Breast epithelium (tissue), 4 donors: Measurements from ENCODE around the gene FAM110D. TPM values are rescaled to one million over a fixed set of nuclear protein-coding genes. Genes with fewer than 3 reads are reported as not detected.

ENCODE experiments used
- DNase-seq, 2 donors: peaks; one replicate each; pipeline ENCODE4 v3.0.0-alpha.2; 2019; ENCODE audit warnings: low spot score in 2 of 2
- H3K27ac ChIP-seq, 2 donors: fragments of 200-600 bp; sonication (generic) in 1 of 2; one replicate each; pipeline ENCODE4 v1.5.1; 2016 to 2019; ENCODE audit warnings: mild to moderate bottlenecking in 1 of 2
- H3K27me3 ChIP-seq, 2 donors: fragments of 200-600 bp; sonication (generic) in 1 of 2; one replicate each; pipeline versions ENCODE4 v1.5.1 to v1.6.0; 2017 to 2019; ENCODE audit warnings: control low read depth in 1 of 2, mild to moderate bottlenecking in 1 of 2
- H3K36me3 ChIP-seq: fragments of 200-600 bp; one replicate; pipeline ENCODE4 v1.5.1; 2019
- H3K4me1 ChIP-seq, 2 donors: fragments of 200-600 bp; sonication (generic); one replicate each; pipeline ENCODE4 v1.5.1; 2016 to 2019; ENCODE audit warnings: control low read depth in 1 of 2
- H3K4me3 ChIP-seq, 3 donors: fragments of 200-600 bp; sonication (generic); 1 replicate in 2 of 3; 2 replicates in 1 of 3; pipeline ENCODE4 v1.5.1; 2016 to 2019; ENCODE audit warnings: mild to moderate bottlenecking in 3 of 3, moderate library complexity in 2 of 3
- H3K9me3 ChIP-seq, 2 donors: fragments of 200-600 bp; sonication (generic) in 1 of 2; one replicate each; pipeline ENCODE4 v1.5.1; 2016 to 2019; ENCODE audit warnings: control low read depth in 1 of 2
- POLR2A ChIP-seq: fragments of 450-650 bp; IDR thresholded peaks from one replicate; pipeline ENCODE4 v1.6.1; 2016; ENCODE audit warnings: antibody characterized with exemption, mild to moderate bottlenecking, moderate library complexity
- POLR2AphosphoS5 ChIP-seq, 3 donors: sonication (generic); formaldehyde crosslinking; IDR thresholded peaks; one replicate each; pipeline ENCODE4 v1.6.1; 2017; ENCODE audit warnings: antibody characterized with exemption in 3 of 3
- intact Hi-C: fragments of 100-400 bp; cut with DNase I; formaldehyde crosslinking; loops from one replicate; pipeline ENCODE4 v1.15.1; 2023; ENCODE audit warnings: low total_unique reads
- total RNA-seq, 3 donors: library from RNA; depleted of rRNA; stranded (reverse); fragments of >200 nt; gene quantifications; one replicate each; pipeline ENCODE4 v1.1.0, GENCODE V29; 2016
- TF ChIP-seq, protein P1 (sequence below), 3 donors: fragments of 450-650 bp; IDR thresholded peaks; one replicate each; pipeline ENCODE4 v1.5.1; 2016 to 2017; ENCODE audit warnings: antibody characterized with exemption in 3 of 3, mild to moderate bottlenecking in 3 of 3, moderate library complexity in 3 of 3

FAM110D gene
- total RNA-seq, 3 donors from 2014 or later, result 3.4 to 9.1 (median 6.2) TPM

DNA sequence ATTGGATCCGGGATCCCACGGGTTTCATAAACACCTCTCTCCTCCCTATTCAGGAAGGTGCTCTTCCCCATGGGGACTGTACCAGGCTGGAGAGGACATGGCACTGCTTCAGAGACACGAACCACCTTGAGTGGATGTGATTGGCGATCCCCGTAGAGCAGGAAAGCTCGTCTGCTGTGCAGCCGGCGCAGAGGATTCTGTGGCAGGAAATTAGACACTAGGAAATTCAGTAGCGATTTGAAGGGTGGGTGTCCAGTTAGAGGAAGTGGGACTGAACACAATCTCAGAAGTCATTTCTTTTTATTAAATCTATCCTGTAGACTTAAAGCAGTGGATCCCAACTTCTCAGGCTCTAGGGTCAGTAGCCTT, 46.5 kb upstream of the FAM110D start:
- H3K27ac ChIP-seq, result peak overlapping the region; percentile 88 to 95
- TF ChIP-seq POLR2AphosphoS5 (IDR thresholded peaks at IDR 0.05) (no peak), POLR2A (no peak)
- TF ChIP-seq, protein P1, sequence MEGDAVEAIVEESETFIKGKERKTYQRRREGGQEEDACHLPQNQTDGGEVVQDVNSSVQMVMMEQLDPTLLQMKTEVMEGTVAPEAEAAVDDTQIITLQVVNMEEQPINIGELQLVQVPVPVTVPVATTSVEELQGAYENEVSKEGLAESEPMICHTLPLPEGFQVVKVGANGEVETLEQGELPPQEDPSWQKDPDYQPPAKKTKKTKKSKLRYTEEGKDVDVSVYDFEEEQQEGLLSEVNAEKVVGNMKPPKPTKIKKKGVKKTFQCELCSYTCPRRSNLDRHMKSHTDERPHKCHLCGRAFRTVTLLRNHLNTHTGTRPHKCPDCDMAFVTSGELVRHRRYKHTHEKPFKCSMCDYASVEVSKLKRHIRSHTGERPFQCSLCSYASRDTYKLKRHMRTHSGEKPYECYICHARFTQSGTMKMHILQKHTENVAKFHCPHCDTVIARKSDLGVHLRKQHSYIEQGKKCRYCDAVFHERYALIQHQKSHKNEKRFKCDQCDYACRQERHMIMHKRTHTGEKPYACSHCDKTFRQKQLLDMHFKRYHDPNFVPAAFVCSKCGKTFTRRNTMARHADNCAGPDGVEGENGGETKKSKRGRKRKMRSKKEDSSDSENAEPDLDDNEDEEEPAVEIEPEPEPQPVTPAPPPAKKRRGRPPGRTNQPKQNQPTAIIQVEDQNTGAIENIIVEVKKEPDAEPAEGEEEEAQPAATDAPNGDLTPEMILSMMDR (IDR thresholded peaks at IDR 0.05), result no peak
- H3K4me3 ChIP-seq, result peak overlapping the region; percentile 90 to 99 (median 98)
- no peaks in the 10 kb centered on the region for H3K36me3 ChIP-seq
- H3K4me1 ChIP-seq, result peaks cover 3 to 7% of the 10 kb centered on the region in 2 donors
- intact Hi-C loops, result no loop called here
- no peaks in the 10 kb centered on the region for H3K27me3 ChIP-seq
- H3K9me3 ChIP-seq, result no peaks in the 10 kb centered on the region
- DNase-seq, result no peak

GRCh38 chr1:26114165-26114927, 44.5 kb upstream of the FAM110D start:
- intact Hi-C loops, result no loop called here
- H3K4me3 ChIP-seq, result no peak overlapping the region
- H3K4me1 ChIP-seq, result peaks cover 3 to 7% of the 10 kb centered on the region in 2 donors
- no peaks in the 10 kb centered on the region for H3K36me3 ChIP-seq
- TF ChIP-seq, protein P1 (IDR thresholded peaks at IDR 0.05), result no peak
- no peak for TF ChIP-seq POLR2A
- TF ChIP-seq POLR2AphosphoS5 (IDR thresholded peaks at IDR 0.05), result no peak
- no peaks in the 10 kb centered on the region for H3K9me3 ChIP-seq
- H3K27me3 ChIP-seq, result no peaks in the 10 kb centered on the region
- no peak overlapping the region for H3K27ac ChIP-seq
- no peak for DNase-seq

GRCh38 chr1:26119892-26120608, 38.8 kb upstream of the FAM110D start:
- H3K36me3 ChIP-seq, result no peaks in the 10 kb centered on the region
- no peaks in the 10 kb centered on the region for H3K27me3 ChIP-seq
- H3K4me1 ChIP-seq, result no peaks in the 10 kb centered on the region
- no peak overlapping the region for H3K4me3 ChIP-seq
- no peaks in the 10 kb centered on the region for H3K9me3 ChIP-seq
- intact Hi-C loops, result no loop called here
- no peak for DNase-seq
- H3K27ac ChIP-seq, result no peak overlapping the region
- no peak for TF ChIP-seq POLR2A
- TF ChIP-seq, protein P1 (IDR thresholded peaks at IDR 0.05), result no peak
- no peak for TF ChIP-seq POLR2AphosphoS5 (IDR thresholded peaks at IDR 0.05)

- intact Hi-C loops, result no loop called here
- DNase-seq, result no peak
Observed at GRCh38 chr1:26121854-26122773, 36.8 kb upstream of the FAM110D start.

More at GRCh38 chr1:26121854-26122773, 36.8 kb upstream of the FAM110D start:
- H3K9me3 ChIP-seq, result no peaks in the 10 kb centered on the region
- H3K27me3 ChIP-seq, result no peaks in the 10 kb centered on the region
- H3K27ac ChIP-seq, result peak overlapping the region; percentile 30 to 53
- H3K4me1 ChIP-seq, result no peaks in the 10 kb centered on the region
- H3K36me3 ChIP-seq, result no peaks in the 10 kb centered on the region
- no peak overlapping the region for H3K4me3 ChIP-seq
- TF ChIP-seq POLR2A, result no peak
- TF ChIP-seq, protein P1 (IDR thresholded peaks at IDR 0.05), result no peak
- TF ChIP-seq POLR2AphosphoS5 (IDR thresholded peaks at IDR 0.05), result no peak
